Myocyte (in vitro differentiated cells): ENCODE results near the gene KLRF1. TPM values are rescaled to one million over a fixed set of nuclear protein-coding genes. Genes with fewer than 3 reads are reported as not detected.

ENCODE experiments used
- DNase-seq: peaks from one replicate; pipeline ENCODE4 v3.0.0-alpha.2; 2012; ENCODE audit warnings: low read depth
- total RNA-seq: library from RNA; depleted of rRNA; stranded (reverse); fragments of >200 nt; gene quantifications from 2 replicates; pipeline ENCODE4 v1.2.3, GENCODE V29; 2014

KLRF1 gene
- total RNA-seq, 1 donor from 2014 or later, result not detected

- no peak for DNase-seq
Observed at GRCh38 chr12:9808504-9808903, 18.8 kb upstream of the KLRF1 start.

GRCh38 chr12:9809338-9809737 lies 17.9 kb upstream of the KLRF1 start:
- DNase-seq, result no peak

GRCh38 chr12:9809866-9810265 lies 17.4 kb upstream of the KLRF1 start:
- no peak for DNase-seq

GRCh38 chr12:9810671-9811070 lies 16.6 kb upstream of the KLRF1 start:
- no peak for DNase-seq

- no peak for DNase-seq
Observed at GRCh38 chr12:9811621-9812020, 15.7 kb upstream of the KLRF1 start.

- DNase-seq, result peak; percentile 42
Observed at GRCh38 chr12:9813821-9814798, 13.2 kb upstream of the KLRF1 start.

GRCh38 chr12:9820281-9820930 lies 6.9 kb upstream of the KLRF1 start:
- DNase-seq, result no peak

- no peak for DNase-seq
Observed at GRCh38 chr12:9829483-9829882, 2.2 kb downstream of the KLRF1 start.

GRCh38 chr12:9829982-9830381 lies 2.7 kb downstream of the KLRF1 start:
- no peak for DNase-seq

GRCh38 chr12:9831720-9832119 lies 4.4 kb downstream of the KLRF1 start:
- DNase-seq, result no peak

- DNase-seq, result no peak
Observed at GRCh38 chr12:9843407-9843806, 16.1 kb downstream of the KLRF1 start.

GRCh38 chr12:9848899-9849298 lies 21.6 kb downstream of the KLRF1 start:
- DNase-seq, result no peak

- no peak for DNase-seq
Observed at GRCh38 chr12:9851050-9851449, 23.8 kb downstream of the KLRF1 start.

GRCh38 chr12:9851927-9852326 lies 24.6 kb downstream of the KLRF1 start:
- no peak for DNase-seq

GRCh38 chr12:9856151-9856550 lies 28.9 kb downstream of the KLRF1 start:
- DNase-seq, result no peak

- no peak for DNase-seq
Observed at GRCh38 chr12:9856894-9857293, 29.6 kb downstream of the KLRF1 start.

- no peak for DNase-seq
Observed at GRCh38 chr12:9858135-9858534, 30.9 kb downstream of the KLRF1 start.

GRCh38 chr12:9864913-9865675 lies 37.8 kb downstream of the KLRF1 start:
- peak; percentile 19 for DNase-seq

GRCh38 chr12:9866860-9867269 lies 39.6 kb downstream of the KLRF1 start:
- DNase-seq, result peak; percentile 41

GRCh38 chr12:9867531-9867930 lies 40.2 kb downstream of the KLRF1 start:
- no peak for DNase-seq

GRCh38 chr12:9868311-9868801 lies 41.1 kb downstream of the KLRF1 start:
- DNase-seq, result peak; percentile 45

GRCh38 chr12:9868951-9869306 lies 41.6 kb downstream of the KLRF1 start:
- DNase-seq, result no peak
